ENCODE data around the gene VMAC.

Gene VMAC

DNA sequence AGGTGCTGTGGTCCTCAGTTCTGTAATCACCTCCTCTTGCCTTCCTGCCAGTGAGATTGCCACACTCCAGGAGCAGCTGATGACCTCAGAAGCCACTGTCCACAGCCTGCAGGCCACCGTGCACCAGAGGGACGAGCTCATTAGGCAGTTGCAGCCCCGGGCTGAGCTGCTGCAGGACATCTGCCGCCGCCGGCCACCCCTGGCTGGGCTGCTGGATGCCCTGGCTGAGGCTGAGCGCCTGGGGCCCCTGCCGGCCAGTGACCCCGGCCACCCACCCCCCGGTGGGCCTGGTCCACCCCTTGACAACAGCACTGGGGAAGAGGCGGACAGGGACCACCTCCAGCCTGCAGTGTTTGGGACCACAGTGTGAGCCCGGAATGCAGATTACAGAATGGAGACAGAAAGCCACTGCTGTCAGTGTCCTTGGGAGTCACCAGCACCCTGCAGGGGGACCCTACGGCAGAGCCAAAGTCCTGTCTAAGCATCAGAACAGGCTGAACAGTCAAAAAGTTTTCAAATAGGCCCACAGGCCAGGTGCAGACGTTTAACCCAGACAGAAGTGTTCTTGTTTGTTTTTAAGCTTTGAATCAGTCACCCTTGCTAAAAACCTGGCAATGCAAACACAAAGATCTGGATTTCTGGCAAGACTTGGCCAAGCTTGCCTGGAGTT lies 4.2 kb downstream of the VMAC start:
- H3K4me3 ChIP-seq (ENCODE audit: control insufficient read depth in 1 of 7, extremely low read depth in 1 of 7, insufficient read depth in 4 of 7, low read depth in 2 of 7, low read length in 6 of 7): no peak overlapping the region
- 94% methylated on average over 14 of the region's 14 CpGs for WGBS (ENCODE audit: insufficient coverage)
- no peak overlapping the region for H3K27ac ChIP-seq (ENCODE audit: insufficient read depth in 1 of 2, low read depth in 1 of 2, low read length in 2 of 2, poor library complexity in 1 of 2, severe bottlenecking in 2 of 2)
- DNase-seq: no peak
- no peaks in the 10 kb centered on the region for H3K9me3 ChIP-seq (ENCODE audit: control extremely low read depth in 1 of 5, control insufficient read depth in 4 of 5, insufficient read depth in 2 of 5, low read depth in 1 of 5, low read length in 4 of 5)
- H3K4me1 ChIP-seq (ENCODE audit: control extremely low read depth in 1 of 4, control insufficient read depth in 4 of 4, insufficient read depth in 4 of 4, low read length in 3 of 4): peaks cover 0 to 10% (median 5%) of the 10 kb centered on the region in 4 experiments
- POLR2A ChIA-PET: no interaction called here
- CTCF ChIA-PET: interaction anchor here (1.5 kb wide), 1 partner anchor 105 kb away, joined by 3 read pairs; no protein-coding TSS in a partner anchor
- no peaks in the 10 kb centered on the region for H3K27me3 ChIP-seq (replicated peaks in 2 of 5; ENCODE audit: control insufficient read depth in 4 of 5, insufficient read depth in 5 of 5, low read length in 4 of 5)
- peaks cover 2 to 16% (median 11%) of the 10 kb centered on the region in 4 experiments for H3K36me3 ChIP-seq (ENCODE audit: control insufficient read depth in 4 of 4, insufficient read depth in 4 of 4, low read length in 3 of 4)

DNA sequence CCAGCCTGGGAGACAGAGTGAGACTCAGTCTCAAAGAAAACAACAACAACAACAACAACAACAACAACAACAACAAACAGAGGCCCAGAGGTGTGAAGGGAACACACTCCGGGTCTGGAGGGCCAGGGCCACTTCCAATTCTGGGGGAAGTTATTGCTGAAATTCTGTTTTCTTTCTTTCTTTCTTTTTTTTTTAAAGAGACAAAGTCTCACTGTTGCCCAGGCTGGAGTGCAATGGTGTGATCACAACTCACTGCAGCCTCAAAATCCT lies 5.9 kb downstream of the VMAC start:
- DNase-seq: no peak
- whole genome bisulfite sequencing (ENCODE audit: insufficient coverage): no CpG with 5 or more reads among the region's 1 CpG
- Histone ChIP-seq H3K4me1 (ENCODE audit: control extremely low read depth in 1 of 4, control insufficient read depth in 4 of 4, insufficient read depth in 4 of 4, low read length in 3 of 4) (peaks cover 0 to 1% (median 0%) of the 10 kb centered on the region in 4 experiments), H3K27me3 (replicated peaks in 2 of 5; ENCODE audit: control insufficient read depth in 4 of 5, insufficient read depth in 5 of 5, low read length in 4 of 5) (no peaks in the 10 kb centered on the region), H3K4me3 (ENCODE audit: control insufficient read depth in 1 of 7, extremely low read depth in 1 of 7, insufficient read depth in 4 of 7, low read depth in 2 of 7, low read length in 6 of 7) (no peak overlapping the region), H3K36me3 (ENCODE audit: control insufficient read depth in 4 of 4, insufficient read depth in 4 of 4, low read length in 3 of 4) (peaks cover 6 to 30% (median 17%) of the 10 kb centered on the region in 4 experiments), H3K27ac (ENCODE audit: insufficient read depth in 1 of 2, low read depth in 1 of 2, low read length in 2 of 2, poor library complexity in 1 of 2, severe bottlenecking in 2 of 2) (no peak overlapping the region), H3K9me3 (ENCODE audit: control extremely low read depth in 1 of 5, control insufficient read depth in 4 of 5, insufficient read depth in 2 of 5, low read depth in 1 of 5, low read length in 4 of 5) (no peaks in the 10 kb centered on the region)
- CTCF ChIA-PET: no interaction called here
- POLR2A ChIA-PET: no interaction called here

DNA sequence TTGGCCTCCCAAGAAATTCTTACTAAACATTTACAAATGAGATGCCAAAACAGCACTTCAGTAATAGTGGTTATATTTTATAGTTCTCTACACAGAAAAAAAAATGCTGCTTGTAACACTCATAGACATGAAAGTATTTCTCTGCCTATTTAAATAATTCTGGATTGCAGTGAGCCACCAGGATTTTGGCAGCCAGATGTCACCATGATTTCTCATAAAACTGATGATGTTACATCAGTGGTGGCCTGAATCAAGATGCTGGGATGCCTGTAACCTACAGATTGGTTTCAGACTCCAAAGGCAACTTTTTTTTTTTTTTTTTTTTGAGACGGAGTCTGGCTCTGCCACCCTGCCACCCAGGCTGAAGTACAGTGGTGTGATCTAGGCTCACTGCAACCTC lies 6.7 kb downstream of the VMAC start:
- Histone ChIP-seq H3K27ac (ENCODE audit: insufficient read depth in 1 of 2, low read depth in 1 of 2, low read length in 2 of 2, poor library complexity in 1 of 2, severe bottlenecking in 2 of 2) (no peak overlapping the region), H3K27me3 (replicated peaks in 2 of 5; ENCODE audit: control insufficient read depth in 4 of 5, insufficient read depth in 5 of 5, low read length in 4 of 5) (no peaks in the 10 kb centered on the region), H3K4me1 (ENCODE audit: control extremely low read depth in 1 of 4, control insufficient read depth in 4 of 4, insufficient read depth in 4 of 4, low read length in 3 of 4) (no peaks in the 10 kb centered on the region), H3K9me3 (ENCODE audit: control extremely low read depth in 1 of 5, control insufficient read depth in 4 of 5, insufficient read depth in 2 of 5, low read depth in 1 of 5, low read length in 4 of 5) (no peaks in the 10 kb centered on the region), H3K36me3 (ENCODE audit: control insufficient read depth in 4 of 4, insufficient read depth in 4 of 4, low read length in 3 of 4) (peaks cover 6 to 38% (median 24%) of the 10 kb centered on the region in 4 experiments), H3K4me3 (ENCODE audit: control insufficient read depth in 1 of 7, extremely low read depth in 1 of 7, insufficient read depth in 4 of 7, low read depth in 2 of 7, low read length in 6 of 7) (no peak overlapping the region)
- WGBS (ENCODE audit: insufficient coverage): 100% methylated on average over 1 of the region's 1 CpG
- ChIA-PET CTCF (no interaction called here), POLR2A (no interaction called here)
- DNase-seq: no peak

DNA sequence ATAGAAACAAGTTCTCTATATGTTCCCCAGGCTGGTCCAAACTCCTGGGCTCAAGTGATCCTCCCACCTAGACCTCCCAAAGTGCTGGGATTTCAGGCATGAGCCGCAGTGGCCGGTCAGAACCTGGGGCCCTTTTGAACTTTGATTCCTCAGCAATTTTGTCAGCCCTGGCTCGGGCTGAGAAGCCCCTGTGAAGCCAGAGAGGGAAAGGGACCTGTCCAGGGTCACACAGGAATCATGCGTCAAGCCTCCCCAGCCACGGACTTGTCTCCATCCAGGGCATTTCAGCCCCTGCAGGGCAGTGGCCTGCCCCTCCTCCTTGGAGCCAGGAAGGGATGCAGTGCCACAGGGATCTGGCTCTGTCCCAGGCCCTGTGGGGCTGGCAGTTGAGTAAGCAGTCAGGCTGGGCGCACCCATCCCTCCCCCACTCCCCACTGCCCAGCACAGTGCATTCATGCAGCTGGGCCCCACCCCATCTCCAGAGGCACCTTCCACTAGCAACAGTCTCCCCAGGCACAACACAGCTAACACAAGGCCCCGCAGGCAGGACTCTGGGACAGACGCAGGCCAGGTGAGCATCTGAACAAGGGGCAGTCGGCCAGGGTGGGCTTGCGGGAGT lies 9.2 kb downstream of the VMAC start, which contains the start of gene CAPS:
Gene CAPS (plus strand): TSS at position 516 of the 619 bp plus-strand sequence. CDS start 153 bp downstream, outside the sequence.
- H3K9me3 ChIP-seq (ENCODE audit: control extremely low read depth in 1 of 5, control insufficient read depth in 4 of 5, insufficient read depth in 2 of 5, low read depth in 1 of 5, low read length in 4 of 5): no peaks in the 10 kb centered on the region
- H3K27ac ChIP-seq (ENCODE audit: insufficient read depth in 1 of 2, low read depth in 1 of 2, low read length in 2 of 2, poor library complexity in 1 of 2, severe bottlenecking in 2 of 2): no peak within 1 kb of the TSS
- H3K36me3 ChIP-seq (ENCODE audit: control insufficient read depth in 4 of 4, insufficient read depth in 4 of 4, low read length in 3 of 4): peaks cover 10 to 58% (median 44%) of the 10 kb centered on the region in 4 experiments
- H3K4me3 ChIP-seq (ENCODE audit: control insufficient read depth in 1 of 7, extremely low read depth in 1 of 7, insufficient read depth in 4 of 7, low read depth in 2 of 7, low read length in 6 of 7): no peak within 1 kb of the TSS
- no peaks in the 10 kb centered on the region for H3K4me1 ChIP-seq (ENCODE audit: control extremely low read depth in 1 of 4, control insufficient read depth in 4 of 4, insufficient read depth in 4 of 4, low read length in 3 of 4)
- H3K27me3 ChIP-seq (replicated peaks in 2 of 5; ENCODE audit: control insufficient read depth in 4 of 5, insufficient read depth in 5 of 5, low read length in 4 of 5): no peaks in the 10 kb centered on the region
- WGBS (ENCODE audit: insufficient coverage): 97% methylated on average over 9 of the region's 10 CpGs
- no peak for DNase-seq
- POLR2A ChIA-PET: no interaction called here
- CTCF ChIA-PET: interaction anchor here (0.6 kb wide), 1 partner anchor 243 kb away, joined by 3 read pairs; no protein-coding TSS in a partner anchor

DNA sequence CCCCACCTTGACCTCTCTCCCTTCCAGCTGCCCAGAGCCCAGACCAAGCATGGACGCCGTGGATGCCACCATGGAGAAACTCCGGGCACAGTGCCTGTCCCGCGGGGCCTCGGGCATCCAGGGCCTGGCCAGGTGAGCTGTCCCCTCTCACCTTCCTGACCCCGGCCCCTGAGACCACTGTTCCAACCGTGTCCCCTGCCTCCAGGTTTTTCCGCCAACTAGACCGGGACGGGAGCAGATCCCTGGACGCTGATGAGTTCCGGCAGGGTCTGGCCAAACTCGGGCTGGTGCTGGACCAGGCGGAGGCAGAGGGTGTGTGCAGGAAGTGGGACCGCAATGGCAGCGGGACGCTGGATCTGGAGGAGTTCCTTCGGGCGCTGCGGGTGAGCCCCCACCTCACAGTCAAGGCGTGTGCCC lies 9.7 kb downstream of the VMAC start:
- no peaks in the 10 kb centered on the region for H3K4me1 ChIP-seq (ENCODE audit: control extremely low read depth in 1 of 4, control insufficient read depth in 4 of 4, insufficient read depth in 4 of 4, low read length in 3 of 4)
- peaks cover 8 to 58% (median 48%) of the 10 kb centered on the region in 4 experiments for H3K36me3 ChIP-seq (ENCODE audit: control insufficient read depth in 4 of 4, insufficient read depth in 4 of 4, low read length in 3 of 4)
- CTCF ChIA-PET: interaction anchor here (0.6 kb wide), 1 partner anchor 243 kb away, joined by 3 read pairs; no protein-coding TSS in a partner anchor
- H3K27ac ChIP-seq (ENCODE audit: insufficient read depth in 1 of 2, low read depth in 1 of 2, low read length in 2 of 2, poor library complexity in 1 of 2, severe bottlenecking in 2 of 2): no peak overlapping the region
- POLR2A ChIA-PET: no interaction called here
- H3K27me3 ChIP-seq (replicated peaks in 2 of 5; ENCODE audit: control insufficient read depth in 4 of 5, insufficient read depth in 5 of 5, low read length in 4 of 5): no peaks in the 10 kb centered on the region
- 95% methylated on average over 19 of the region's 22 CpGs for WGBS (ENCODE audit: insufficient coverage)
- no peaks in the 10 kb centered on the region for H3K9me3 ChIP-seq (ENCODE audit: control extremely low read depth in 1 of 5, control insufficient read depth in 4 of 5, insufficient read depth in 2 of 5, low read depth in 1 of 5, low read length in 4 of 5)
- no peak overlapping the region for H3K4me3 ChIP-seq (ENCODE audit: control insufficient read depth in 1 of 7, extremely low read depth in 1 of 7, insufficient read depth in 4 of 7, low read depth in 2 of 7, low read length in 6 of 7)
- DNase-seq: no peak

DNA sequence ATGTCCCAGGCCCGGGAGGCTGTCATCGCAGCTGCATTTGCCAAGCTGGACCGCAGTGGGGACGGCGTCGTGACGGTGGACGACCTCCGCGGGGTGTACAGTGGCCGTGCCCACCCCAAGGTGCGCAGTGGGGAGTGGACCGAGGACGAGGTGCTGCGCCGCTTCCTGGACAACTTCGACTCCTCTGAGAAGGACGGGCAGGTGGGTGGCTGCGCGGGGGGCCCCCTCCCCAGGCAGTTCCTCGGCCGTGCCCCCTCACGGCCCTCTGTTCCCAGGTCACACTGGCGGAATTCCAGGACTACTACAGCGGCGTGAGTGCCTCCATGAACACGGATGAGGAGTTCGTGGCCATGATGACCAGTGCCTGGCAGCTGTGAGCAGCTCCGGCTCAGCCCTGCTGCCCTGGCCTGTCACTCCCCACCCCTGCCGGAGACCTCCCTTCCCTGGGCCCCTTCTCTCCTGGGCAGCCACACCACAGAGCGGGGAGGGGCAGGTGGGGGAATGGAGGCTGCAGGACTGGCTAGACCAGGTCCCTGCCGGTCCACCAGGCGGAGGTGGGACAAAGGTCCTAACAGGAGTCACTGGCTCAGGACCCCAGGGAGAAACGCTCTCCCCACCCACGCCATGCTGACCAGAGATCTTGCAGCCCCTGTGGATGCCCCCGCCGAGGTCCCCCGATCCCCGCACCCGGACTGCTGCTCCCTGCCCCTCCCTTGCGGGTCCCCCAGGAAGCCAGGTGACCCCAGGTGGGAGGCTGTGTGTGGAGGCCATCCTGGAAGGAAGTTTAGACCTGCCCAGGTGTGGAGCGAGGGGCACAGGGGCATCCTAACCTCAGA lies 10.5 kb downstream of the VMAC start:
- Histone ChIP-seq H3K9me3 (ENCODE audit: control extremely low read depth in 1 of 5, control insufficient read depth in 4 of 5, insufficient read depth in 2 of 5, low read depth in 1 of 5, low read length in 4 of 5) (no peaks in the 10 kb centered on the region), H3K27me3 (replicated peaks in 2 of 5; ENCODE audit: control insufficient read depth in 4 of 5, insufficient read depth in 5 of 5, low read length in 4 of 5) (no peaks in the 10 kb centered on the region), H3K27ac (ENCODE audit: insufficient read depth in 1 of 2, low read depth in 1 of 2, low read length in 2 of 2, poor library complexity in 1 of 2, severe bottlenecking in 2 of 2) (no peak overlapping the region), H3K4me3 (ENCODE audit: control insufficient read depth in 1 of 7, extremely low read depth in 1 of 7, insufficient read depth in 4 of 7, low read depth in 2 of 7, low read length in 6 of 7) (no peak overlapping the region), H3K36me3 (ENCODE audit: control insufficient read depth in 4 of 4, insufficient read depth in 4 of 4, low read length in 3 of 4) (peaks cover 8 to 58% (median 48%) of the 10 kb centered on the region in 4 experiments), H3K4me1 (ENCODE audit: control extremely low read depth in 1 of 4, control insufficient read depth in 4 of 4, insufficient read depth in 4 of 4, low read length in 3 of 4) (no peaks in the 10 kb centered on the region)
- ChIA-PET POLR2A (no interaction called here), CTCF (no interaction called here)
- WGBS (ENCODE audit: insufficient coverage): 96% methylated on average over 23 of the region's 42 CpGs
- DNase-seq: no peak

DNA sequence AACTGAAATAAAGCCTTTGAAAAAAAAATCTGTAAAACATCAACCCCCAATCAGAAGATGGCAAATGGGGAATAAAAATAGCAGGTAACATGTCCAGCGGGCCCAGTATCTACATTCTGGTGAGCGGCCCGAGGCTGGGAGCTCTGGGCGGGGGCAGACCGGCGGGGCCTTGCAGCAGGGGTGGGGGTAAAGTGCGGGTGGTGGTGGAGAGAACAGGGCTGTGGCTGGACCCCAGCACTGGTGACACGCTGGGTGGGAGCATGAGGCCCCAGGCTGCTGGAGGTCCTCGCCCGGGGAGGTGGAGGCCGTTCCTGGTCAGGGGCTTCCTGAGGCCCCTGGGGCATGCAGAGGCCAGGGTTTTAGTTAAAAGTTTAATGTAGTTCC lies 11.1 kb downstream of the VMAC start:
- POLR2A ChIA-PET: no interaction called here
- 90% methylated on average over 2 of the region's 11 CpGs for WGBS (ENCODE audit: insufficient coverage)
- no peaks in the 10 kb centered on the region for H3K9me3 ChIP-seq (ENCODE audit: control extremely low read depth in 1 of 5, control insufficient read depth in 4 of 5, insufficient read depth in 2 of 5, low read depth in 1 of 5, low read length in 4 of 5)
- H3K36me3 ChIP-seq (ENCODE audit: control insufficient read depth in 4 of 4, insufficient read depth in 4 of 4, low read length in 3 of 4): peaks cover 8 to 62% (median 49%) of the 10 kb centered on the region in 4 experiments
- H3K4me3 ChIP-seq (ENCODE audit: control insufficient read depth in 1 of 7, extremely low read depth in 1 of 7, insufficient read depth in 4 of 7, low read depth in 2 of 7, low read length in 6 of 7): no peak overlapping the region
- CTCF ChIA-PET: no interaction called here
- no peaks in the 10 kb centered on the region for H3K27me3 ChIP-seq (replicated peaks in 2 of 5; ENCODE audit: control insufficient read depth in 4 of 5, insufficient read depth in 5 of 5, low read length in 4 of 5)
- no peak for DNase-seq
- no peaks in the 10 kb centered on the region for H3K4me1 ChIP-seq (ENCODE audit: control extremely low read depth in 1 of 4, control insufficient read depth in 4 of 4, insufficient read depth in 4 of 4, low read length in 3 of 4)
- no peak overlapping the region for H3K27ac ChIP-seq (ENCODE audit: insufficient read depth in 1 of 2, low read depth in 1 of 2, low read length in 2 of 2, poor library complexity in 1 of 2, severe bottlenecking in 2 of 2)
